K562 (cell line): ENCODE data around the gene FBLN2. TPM values are rescaled to one million over a fixed set of nuclear protein-coding genes. Genes with fewer than 3 reads are reported as not detected.

Experiments used
- ASH1L ChIP-seq: fragments of 450-650 bp; IDR thresholded peaks from 2 replicates; pipeline ENCODE4 v1.6.1; 2018; ENCODE audit warnings: borderline replicate concordance, mild to moderate bottlenecking, low read depth; ENCODE audit not compliant: partially characterized antibody
- BDP1 ChIP-seq: IDR thresholded peaks from 3 replicates; pipeline ENCODE4 v1.6.1; 2011; ENCODE audit not compliant: insufficient read length, insufficient read depth
- CTBP1 ChIP-seq: fragments of 450-650 bp; IDR thresholded peaks from 2 replicates; pipeline ENCODE4 v1.6.1; 2016; ENCODE audit warnings: borderline replicate concordance
- DMBX1 ChIP-seq: fragments of 250-450 bp; sonication (Bioruptor Pico); IDR thresholded peaks from 2 replicates; pipeline ENCODE4 v1.8.0; 2022; ENCODE audit warnings: inconsistent platforms, mild to moderate bottlenecking, moderate library complexity, borderline replicate concordance
- ETV6 ChIP-seq, 3 experiments: fragments of 150-350 bp in 1 of 3; sonication (generic) in 1 of 3; formaldehyde crosslinking in 1 of 3; IDR thresholded peaks; 2 replicates each; pipeline versions ENCODE4 v1.6.1 to v1.8.0; 2014 to 2022; ENCODE audit warnings: borderline replicate concordance in 2 of 3, low read depth in 2 of 3, antibody characterized with exemption in 1 of 3, low read length in 1 of 3, mild to moderate bottlenecking in 1 of 3, missing genetic modification reagents in 1 of 3
- MCM7 ChIP-seq, 2 experiments: fragments of 450-650 bp; IDR thresholded peaks; 2 replicates each; pipeline ENCODE4 v1.6.1; 2016 to 2018
- SAFB2 ChIP-seq: fragments of 200-400 bp; formaldehyde crosslinking; IDR thresholded peaks from 2 replicates; pipeline ENCODE4 v1.6.1; 2018; ENCODE audit warnings: borderline replicate concordance, low read length, low read depth, moderate library complexity; ENCODE audit not compliant: severe bottlenecking
- TAF15 ChIP-seq: fragments of 200-400 bp; formaldehyde crosslinking; IDR thresholded peaks from 2 replicates; pipeline ENCODE4 v1.6.1; 2017; ENCODE audit warnings: mild to moderate bottlenecking, low read depth, low read length, moderate library complexity
- TCFL5 ChIP-seq: fragments of 250-450 bp; sonication (Bioruptor Pico); conservative IDR thresholded peaks from 2 replicates; pipeline ENCODE4 v1.6.1; 2021; ENCODE audit warnings: mild to moderate bottlenecking, moderate library complexity, matching md5 sums
- TGIF2 ChIP-seq: sonication (generic); formaldehyde crosslinking; IDR thresholded peaks from 2 replicates; pipeline ENCODE4 v1.8.1; 2022; ENCODE audit warnings: mild to moderate bottlenecking, missing genetic modification reagents, moderate library complexity
- TOE1 ChIP-seq, 2 experiments: fragments of 450-650 bp in 1 of 2; sonication (generic) in 1 of 2; formaldehyde crosslinking in 1 of 2; IDR thresholded peaks; 2 replicates each; pipeline versions ENCODE4 v1.7.1 to v1.8.0; 2016 to 2022; ENCODE audit warnings: borderline replicate concordance in 2 of 2, mild to moderate bottlenecking in 2 of 2, antibody characterized with exemption in 1 of 2, inconsistent platforms in 1 of 2, low read depth in 1 of 2, missing genetic modification reagents in 1 of 2, moderate library complexity in 1 of 2
- ZNF217 ChIP-seq: sonication (generic); formaldehyde crosslinking; IDR thresholded peaks from 2 replicates; pipeline ENCODE4 v1.8.0; 2022; ENCODE audit warnings: mild to moderate bottlenecking, missing genetic modification reagents
- polyA plus RNA-seq, 8 experiments: library from polyadenylated mRNA; depleted of rRNA in 4 of 8; stranded (reverse) in 5 of 8; unstranded in 3 of 8; fragments of >200 nt; fragmentation: Nextera tagmentation in 2 of 8; fragmentation: Illumina TruSeq in 1 of 8; extraction: Ambion mirVana in 2 of 8; extraction: Trizol in 1 of 8; gene quantifications; 2 replicates each; pipeline versions ENCODE4 v1.2.1 to v1.2.3, GENCODE V29; 2011 to 2014; ENCODE audit warnings: inconsistent platforms in 1 of 8, missing spikeins in 1 of 8
- total RNA-seq, 7 experiments: library from RNA; depleted of rRNA in 6 of 7; stranded (reverse); fragments of >200 nt in 6 of 7; fragmentation: Illumina TruSeq in 2 of 7; extraction: Trizol in 2 of 7; gene quantifications; 2 replicates each; pipeline versions ENCODE4 v1.2.1 to v1.2.3, GENCODE V29; 2011 to 2021; ENCODE audit warnings: low replicate concordance in 1 of 7
- TF ChIP-seq, protein P1 (sequence below), 2 experiments: fragments of 150-350 bp in 1 of 2; IDR thresholded peaks; 2 replicates each; pipeline ENCODE4 v1.6.1; 2012 to 2016; ENCODE audit warnings: low read depth in 2 of 2, low read length in 2 of 2, mild to moderate bottlenecking in 1 of 2, moderate library complexity in 1 of 2
- TF ChIP-seq, protein P2 (sequence below): fragments of 450-650 bp; IDR thresholded peaks from 2 replicates; pipeline ENCODE4 v1.6.1; 2017; ENCODE audit warnings: antibody characterized with exemption
- TF ChIP-seq, protein P3 (sequence below), 3 experiments: IDR thresholded peaks in 2 of 3; conservative IDR thresholded peaks in 1 of 3; 2 replicates each; pipeline ENCODE4 v1.5.1; 2011 to 2012; ENCODE audit warnings: low read length in 3 of 3, mild to moderate bottlenecking in 3 of 3, control low read depth in 2 of 3, improper control_type of control experiment in 1 of 3, inconsistent platforms in 1 of 3, low read depth in 1 of 3, mixed read lengths in 1 of 3, moderate library complexity in 1 of 3; ENCODE audit not compliant: insufficient read depth in 2 of 3
- TF ChIP-seq, protein P4 (sequence below): fragments of 450-650 bp; formaldehyde crosslinking; IDR thresholded peaks from 2 replicates; pipeline ENCODE4 v1.4.0; 2022; ENCODE audit warnings: mild to moderate bottlenecking, moderate library complexity

FBLN2 gene
- total and polyA plus RNA-seq, 9 of the 15 experiments (the other 6 are each of a cell fraction or from before 2014, with no cell fraction given) = 0.03 to 0.10 (median 0.04) TPM; not detected in 6

GRCh38 chr3:13650210-13651056, 101.5 kb downstream of the FBLN2 start (continued):
- TF ChIP-seq, protein P1, sequence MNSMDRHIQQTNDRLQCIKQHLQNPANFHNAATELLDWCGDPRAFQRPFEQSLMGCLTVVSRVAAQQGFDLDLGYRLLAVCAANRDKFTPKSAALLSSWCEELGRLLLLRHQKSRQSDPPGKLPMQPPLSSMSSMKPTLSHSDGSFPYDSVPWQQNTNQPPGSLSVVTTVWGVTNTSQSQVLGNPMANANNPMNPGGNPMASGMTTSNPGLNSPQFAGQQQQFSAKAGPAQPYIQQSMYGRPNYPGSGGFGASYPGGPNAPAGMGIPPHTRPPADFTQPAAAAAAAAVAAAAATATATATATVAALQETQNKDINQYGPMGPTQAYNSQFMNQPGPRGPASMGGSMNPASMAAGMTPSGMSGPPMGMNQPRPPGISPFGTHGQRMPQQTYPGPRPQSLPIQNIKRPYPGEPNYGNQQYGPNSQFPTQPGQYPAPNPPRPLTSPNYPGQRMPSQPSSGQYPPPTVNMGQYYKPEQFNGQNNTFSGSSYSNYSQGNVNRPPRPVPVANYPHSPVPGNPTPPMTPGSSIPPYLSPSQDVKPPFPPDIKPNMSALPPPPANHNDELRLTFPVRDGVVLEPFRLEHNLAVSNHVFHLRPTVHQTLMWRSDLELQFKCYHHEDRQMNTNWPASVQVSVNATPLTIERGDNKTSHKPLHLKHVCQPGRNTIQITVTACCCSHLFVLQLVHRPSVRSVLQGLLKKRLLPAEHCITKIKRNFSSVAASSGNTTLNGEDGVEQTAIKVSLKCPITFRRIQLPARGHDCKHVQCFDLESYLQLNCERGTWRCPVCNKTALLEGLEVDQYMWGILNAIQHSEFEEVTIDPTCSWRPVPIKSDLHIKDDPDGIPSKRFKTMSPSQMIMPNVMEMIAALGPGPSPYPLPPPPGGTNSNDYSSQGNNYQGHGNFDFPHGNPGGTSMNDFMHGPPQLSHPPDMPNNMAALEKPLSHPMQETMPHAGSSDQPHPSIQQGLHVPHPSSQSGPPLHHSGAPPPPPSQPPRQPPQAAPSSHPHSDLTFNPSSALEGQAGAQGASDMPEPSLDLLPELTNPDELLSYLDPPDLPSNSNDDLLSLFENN (IDR thresholded peaks at IDR 0.05; ENCODE audit: low read depth in 2 of 2, low read length in 2 of 2) = no peak; a peak in 2 of 4 replicates
- TF ChIP-seq ZNF217 (CRISPR knock-in tag) (no peak), DMBX1 (CRISPR knock-in tag) (peak; percentile 90), TGIF2 (CRISPR knock-in tag) (no peak), TOE1 (IDR thresholded peaks at IDR 0.05; ENCODE audit: borderline replicate concordance) (peak; percentile 72; the same call in 1 of the 2 replicates), TOE1 (CRISPR knock-in tag; IDR thresholded peaks at IDR 0.05; ENCODE audit: borderline replicate concordance, low read depth) (peak; percentile 99), BDP1 (no peak), SAFB2 (no peak), MCM7 (IDR thresholded peaks at IDR 0.05) (no peak), CTBP1 (peak; percentile 92), TAF15 (no peak), ETV6 (IDR thresholded peaks at IDR 0.05; ENCODE audit: borderline replicate concordance in 1 of 2, low read depth in 2 of 2, low read length in 1 of 2) (peak; percentile 16 to 72; a peak in 1 of 4 replicates), ETV6 (CRISPR knock-in tag; IDR thresholded peaks at IDR 0.05; ENCODE audit: borderline replicate concordance) (no peak; the same call in 1 of the 2 replicates), TCFL5 (CRISPR knock-in tag) (no peak), ASH1L (no peak)
- TF ChIP-seq, protein P2, sequence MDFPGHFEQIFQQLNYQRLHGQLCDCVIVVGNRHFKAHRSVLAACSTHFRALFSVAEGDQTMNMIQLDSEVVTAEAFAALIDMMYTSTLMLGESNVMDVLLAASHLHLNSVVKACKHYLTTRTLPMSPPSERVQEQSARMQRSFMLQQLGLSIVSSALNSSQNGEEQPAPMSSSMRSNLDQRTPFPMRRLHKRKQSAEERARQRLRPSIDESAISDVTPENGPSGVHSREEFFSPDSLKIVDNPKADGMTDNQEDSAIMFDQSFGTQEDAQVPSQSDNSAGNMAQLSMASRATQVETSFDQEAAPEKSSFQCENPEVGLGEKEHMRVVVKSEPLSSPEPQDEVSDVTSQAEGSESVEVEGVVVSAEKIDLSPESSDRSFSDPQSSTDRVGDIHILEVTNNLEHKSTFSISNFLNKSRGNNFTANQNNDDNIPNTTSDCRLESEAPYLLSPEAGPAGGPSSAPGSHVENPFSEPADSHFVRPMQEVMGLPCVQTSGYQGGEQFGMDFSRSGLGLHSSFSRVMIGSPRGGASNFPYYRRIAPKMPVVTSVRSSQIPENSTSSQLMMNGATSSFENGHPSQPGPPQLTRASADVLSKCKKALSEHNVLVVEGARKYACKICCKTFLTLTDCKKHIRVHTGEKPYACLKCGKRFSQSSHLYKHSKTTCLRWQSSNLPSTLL = no peak
- TF ChIP-seq, protein P3, sequence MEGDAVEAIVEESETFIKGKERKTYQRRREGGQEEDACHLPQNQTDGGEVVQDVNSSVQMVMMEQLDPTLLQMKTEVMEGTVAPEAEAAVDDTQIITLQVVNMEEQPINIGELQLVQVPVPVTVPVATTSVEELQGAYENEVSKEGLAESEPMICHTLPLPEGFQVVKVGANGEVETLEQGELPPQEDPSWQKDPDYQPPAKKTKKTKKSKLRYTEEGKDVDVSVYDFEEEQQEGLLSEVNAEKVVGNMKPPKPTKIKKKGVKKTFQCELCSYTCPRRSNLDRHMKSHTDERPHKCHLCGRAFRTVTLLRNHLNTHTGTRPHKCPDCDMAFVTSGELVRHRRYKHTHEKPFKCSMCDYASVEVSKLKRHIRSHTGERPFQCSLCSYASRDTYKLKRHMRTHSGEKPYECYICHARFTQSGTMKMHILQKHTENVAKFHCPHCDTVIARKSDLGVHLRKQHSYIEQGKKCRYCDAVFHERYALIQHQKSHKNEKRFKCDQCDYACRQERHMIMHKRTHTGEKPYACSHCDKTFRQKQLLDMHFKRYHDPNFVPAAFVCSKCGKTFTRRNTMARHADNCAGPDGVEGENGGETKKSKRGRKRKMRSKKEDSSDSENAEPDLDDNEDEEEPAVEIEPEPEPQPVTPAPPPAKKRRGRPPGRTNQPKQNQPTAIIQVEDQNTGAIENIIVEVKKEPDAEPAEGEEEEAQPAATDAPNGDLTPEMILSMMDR (IDR thresholded peaks at IDR 0.05 in 2 of 3, conservative IDR thresholded peaks at IDR 0.05 in 1 of 3; ENCODE audit: insufficient read depth in 2 of 3, low read depth in 1 of 3, low read length in 3 of 3) = peak; percentile 100
- TF ChIP-seq, protein P4, sequence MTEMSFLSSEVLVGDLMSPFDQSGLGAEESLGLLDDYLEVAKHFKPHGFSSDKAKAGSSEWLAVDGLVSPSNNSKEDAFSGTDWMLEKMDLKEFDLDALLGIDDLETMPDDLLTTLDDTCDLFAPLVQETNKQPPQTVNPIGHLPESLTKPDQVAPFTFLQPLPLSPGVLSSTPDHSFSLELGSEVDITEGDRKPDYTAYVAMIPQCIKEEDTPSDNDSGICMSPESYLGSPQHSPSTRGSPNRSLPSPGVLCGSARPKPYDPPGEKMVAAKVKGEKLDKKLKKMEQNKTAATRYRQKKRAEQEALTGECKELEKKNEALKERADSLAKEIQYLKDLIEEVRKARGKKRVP (CRISPR knock-in tag) = 0 out of 2 replicates have a peak, but pooled peaks have one; percentile 19
